PC-3 (cell line): ENCODE results near the gene GANC.

Experiments
- CTCF ChIP-seq: fragments of 300-600 bp; sonication (generic); conservative IDR thresholded peaks from 2 replicates; pipeline ENCODE4 v1.5.1; 2017; ENCODE audit warnings: antibody characterized with exemption, low read depth, mild to moderate bottlenecking, low read length
- EZH2 ChIP-seq: fragments of 300-600 bp; sonication (generic); IDR thresholded peaks from one replicate; pipeline ENCODE4 v1.6.1; 2017; ENCODE audit warnings: antibody characterized with exemption, mild to moderate bottlenecking, low read length; ENCODE audit not compliant: unreplicated experiment

GRCh38 chr15:42378011-42378410 is 105.0 kb downstream of the GANC start:
- TF ChIP-seq CTCF (no peak), EZH2 (no peak)
